ENCODE measurements around the gene TBL1X. TPM values are rescaled to one million over a fixed set of nuclear protein-coding genes. Genes with fewer than 3 reads are reported as not detected.
A peak's percentile ranks its signal among the peaks of the same experiment; 100 is the strongest.

The TBL1X gene
- total and polyA plus RNA-seq, 2 of the 4 experiments (the other 2 are of a cell fraction): 16.2 to 20.8 TPM

- no peak overlapping the region for H3K4me3 ChIP-seq (ENCODE audit: insufficient read depth, low read depth, low read length)
- H4K20me1 ChIP-seq (ENCODE audit: insufficient read depth, low read length): no peaks in the 10 kb centered on the region
- H3K79me1 ChIP-seq (ENCODE audit: low read depth in 1 of 2, low read length in 2 of 2): peaks cover 0 to 58% of the 10 kb centered on the region in 2 experiments; a peak in 3 of 4 replicates
- POLR2A ChIA-PET (ENCODE audit: unreplicated experiment): no interaction called here
- no peak overlapping the region for H3K27ac ChIP-seq (ENCODE audit: insufficient read depth, low read length)
- no peak overlapping the region for H3K9ac ChIP-seq (ENCODE audit: low read depth, low read length)
- H4K8ac ChIP-seq (ENCODE audit: low read depth in 2 of 2, low read length in 2 of 2): peak overlapping the region in 1 of 2 experiments; percentile 22; a peak in 1 of 4 replicates
- dilution Hi-C loops (cut with HindIII; ENCODE audit: low sequenced_read_pairs, unreplicated experiment): no loop called here
- no peak overlapping the region for H3K4me2 ChIP-seq (ENCODE audit: low read depth, low read length)
- H2AK9ac ChIP-seq (replicated peaks; ENCODE audit: low read depth, low read length, poor library complexity): no peak overlapping the region
- H4K5ac ChIP-seq (ENCODE audit: low read depth, low read length): no peak overlapping the region
- peaks cover 2% of the 10 kb centered on the region; the same call in 1 of the 2 replicates for H3K4me1 ChIP-seq (ENCODE audit: control insufficient read depth, insufficient read depth, low read length)
- peaks cover 15% of the 10 kb centered on the region for H3K36me3 ChIP-seq (ENCODE audit: control insufficient read depth, insufficient read depth, low read length)
- H2AFZ ChIP-seq (replicated peaks; ENCODE audit: low read length, poor library complexity): no peak overlapping the region
- no peak overlapping the region for H3K23ac ChIP-seq (ENCODE audit: low read depth, low read length)
- H4K91ac ChIP-seq (ENCODE audit: insufficient read depth, low read depth, low read length): no peak overlapping the region
- 0 out of 2 replicates have a peak overlapping the region, but pooled peaks have one; percentile 28 for H3K14ac ChIP-seq (replicated peaks; ENCODE audit: low read depth, low read length)
- H3K27me3 ChIP-seq (ENCODE audit: control insufficient read depth, insufficient read depth, low read length): no peaks in the 10 kb centered on the region
- TF ChIP-seq RFX5 (IDR thresholded peaks at IDR 0.05; ENCODE audit: low read depth, low read length) (no peak), CHD1 (IDR thresholded peaks at IDR 0.05; ENCODE audit: low read depth, low read length) (no peak), POLR2A (IDR thresholded peaks at IDR 0.05; ENCODE audit: low read depth, low read length) (no peak), FOS (IDR thresholded peaks at IDR 0.05; ENCODE audit: low read depth, low read length) (no peak), RAD21 (IDR thresholded peaks at IDR 0.05; ENCODE audit: low read length) (no peak), BHLHE40 (IDR thresholded peaks at IDR 0.05; ENCODE audit: low read depth, low read length) (peak; percentile 89), RCOR1 (IDR thresholded peaks at IDR 0.05; ENCODE audit: insufficient replicate concordance, low read length) (no peak), SMC3 (IDR thresholded peaks at IDR 0.05; ENCODE audit: low read depth, low read length) (no peak), MXI1 (IDR thresholded peaks at IDR 0.05; ENCODE audit: borderline replicate concordance, low read depth, low read length) (peak; percentile 42; the same call in 1 of the 2 replicates), MAFK (IDR thresholded peaks at IDR 0.05; ENCODE audit: low read depth, low read length) (no peak), CTCF (conservative IDR thresholded peaks at IDR 0.05; ENCODE audit: low read depth, low read length) (no peak), CEBPB (IDR thresholded peaks at IDR 0.05; ENCODE audit: low read depth, low read length) (peak; percentile 46; the same call in 1 of the 2 replicates), MAZ (IDR thresholded peaks at IDR 0.05; ENCODE audit: borderline replicate concordance, low read depth, low read length) (no peak), NFE2L2 (IDR thresholded peaks at IDR 0.05; ENCODE audit: low read depth, low read length) (no peak)
- TF ChIP-seq, protein P1, sequence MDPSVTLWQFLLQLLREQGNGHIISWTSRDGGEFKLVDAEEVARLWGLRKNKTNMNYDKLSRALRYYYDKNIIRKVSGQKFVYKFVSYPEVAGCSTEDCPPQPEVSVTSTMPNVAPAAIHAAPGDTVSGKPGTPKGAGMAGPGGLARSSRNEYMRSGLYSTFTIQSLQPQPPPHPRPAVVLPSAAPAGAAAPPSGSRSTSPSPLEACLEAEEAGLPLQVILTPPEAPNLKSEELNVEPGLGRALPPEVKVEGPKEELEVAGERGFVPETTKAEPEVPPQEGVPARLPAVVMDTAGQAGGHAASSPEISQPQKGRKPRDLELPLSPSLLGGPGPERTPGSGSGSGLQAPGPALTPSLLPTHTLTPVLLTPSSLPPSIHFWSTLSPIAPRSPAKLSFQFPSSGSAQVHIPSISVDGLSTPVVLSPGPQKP (IDR thresholded peaks at IDR 0.05; ENCODE audit: borderline replicate concordance, low read depth, low read length): no peak
- TF ChIP-seq, protein P2, sequence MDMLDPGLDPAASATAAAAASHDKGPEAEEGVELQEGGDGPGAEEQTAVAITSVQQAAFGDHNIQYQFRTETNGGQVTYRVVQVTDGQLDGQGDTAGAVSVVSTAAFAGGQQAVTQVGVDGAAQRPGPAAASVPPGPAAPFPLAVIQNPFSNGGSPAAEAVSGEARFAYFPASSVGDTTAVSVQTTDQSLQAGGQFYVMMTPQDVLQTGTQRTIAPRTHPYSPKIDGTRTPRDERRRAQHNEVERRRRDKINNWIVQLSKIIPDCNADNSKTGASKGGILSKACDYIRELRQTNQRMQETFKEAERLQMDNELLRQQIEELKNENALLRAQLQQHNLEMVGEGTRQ (IDR thresholded peaks at IDR 0.05; ENCODE audit: low read depth, low read length): peak; percentile 23; the same call in 1 of the 2 replicates
- H2BK20ac ChIP-seq (ENCODE audit: low read depth, low read length): no peak overlapping the region
- peaks cover 13% of the 10 kb centered on the region for H3K9me1 ChIP-seq (ENCODE audit: insufficient read depth, low read length)
- DNase-seq (peak; percentile 65), ATAC-seq (ENCODE audit: low read depth) (no peak; the same call in 1 of the 2 replicates)
- no peak overlapping the region for H3K56ac ChIP-seq (ENCODE audit: extremely low read depth, insufficient read depth, low read length)
- H2AK5ac ChIP-seq (ENCODE audit: low read depth, low read length): peak overlapping the region; percentile 10; the same call in 1 of the 2 replicates
- no peaks in the 10 kb centered on the region; the same call in 1 of the 2 replicates for H3K9me3 ChIP-seq (ENCODE audit: control insufficient read depth, insufficient read depth, low read length)
- in situ Hi-C loops (cut with MboI; ENCODE audit: low sequenced_read_pairs): loop anchor here (10.0 kb wide), 2 partner anchors 717 to 857 kb away; no protein-coding TSS in a partner anchor
- H2BK15ac ChIP-seq (ENCODE audit: low read depth, low read length): no peak overlapping the region
- intact Hi-C loops (cut with micrococcal nuclease): loop anchor here (2.0 to 5.0 kb wide), 3 partner anchors 151 to 339 kb away; partner anchors contain the start of gene TBL1X
- H2BK120ac ChIP-seq (ENCODE audit: low read depth, low read length): no peak overlapping the region
- no TSS peak for BruUV-seq (replicated peaks)
- no peak overlapping the region for H3K18ac ChIP-seq (ENCODE audit: low read depth, low read length)
- H2BK5ac ChIP-seq (ENCODE audit: low read depth, low read length, poor library complexity, severe bottlenecking): no peak overlapping the region
- CTCF ChIA-PET: no interaction called here
- no CpG with 5 or more reads among the region's 4 CpGs for WGBS, 2 experiments (ENCODE audit: extremely low coverage in 2 of 2, insufficient read length in 1 of 2)
- no peak overlapping the region; the same call in 1 of the 2 replicates for H3K4ac ChIP-seq (ENCODE audit: low read depth, low read length)
These were observed 216.6 kb downstream of the TBL1X start for GRCh38 chrX:9681422-9681821.

Data from IMR-90 (cell line).